Upper lobe of left lung (tissue), 4 donors: ENCODE measurements around the gene LIMCH1.

Experiments
- CTCF ChIP-seq, 6 experiments: fragments of 450-650 bp in 4 of 6; fragments of 200-600 bp in 2 of 6; sonication (generic) in 2 of 6; IDR thresholded peaks; one replicate each; pipeline ENCODE4 v1.5.1; 2016 to 2019; ENCODE audit warnings: antibody characterized with exemption in 6 of 6
- EP300 ChIP-seq, 4 donors: sonication (generic); formaldehyde crosslinking; IDR thresholded peaks; one replicate each; pipeline ENCODE4 v1.5.1; 2017; ENCODE audit warnings: antibody characterized with exemption in 4 of 4, control low read depth in 2 of 4
- POLR2A ChIP-seq, 4 donors: fragments of 450-650 bp; IDR thresholded peaks; one replicate each; pipeline ENCODE4 v1.5.1; 2016 to 2017; ENCODE audit warnings: antibody characterized with exemption in 4 of 4, mild to moderate bottlenecking in 2 of 4

DNA sequence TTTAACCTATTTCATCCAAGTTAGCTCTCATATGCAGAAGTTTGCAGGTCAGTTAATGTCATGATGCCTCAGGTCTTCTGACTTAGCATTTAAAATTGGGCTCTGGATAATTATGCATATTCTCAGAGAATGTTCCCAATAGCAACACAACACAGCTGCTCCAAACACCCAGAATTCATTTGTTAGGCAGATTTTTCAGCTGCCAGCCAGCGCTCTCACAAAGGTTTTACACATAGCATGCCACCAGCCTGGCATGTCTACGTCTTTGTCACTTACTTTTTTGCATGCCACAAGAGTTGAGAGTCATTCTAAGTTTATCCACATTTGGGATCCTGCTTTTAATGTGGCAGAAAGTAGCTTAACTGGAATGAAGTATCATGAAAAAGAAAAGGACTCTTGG is 84.8 kb downstream of the LIMCH1 start:
- TF ChIP-seq POLR2A (IDR thresholded peaks at IDR 0.05) (no peak), CTCF (IDR thresholded peaks at IDR 0.05) (no peak), EP300 (IDR thresholded peaks at IDR 0.05) (no peak)
